Measurements from ENCODE around the gene MACROD2. TPM values are rescaled to one million over a fixed set of nuclear protein-coding genes. Genes with fewer than 3 reads are reported as not detected.

Gene MACROD2
- total RNA-seq, 4 donors from 2014 or later = 2.1 to 28.1 (median 12.6) TPM

DNA sequence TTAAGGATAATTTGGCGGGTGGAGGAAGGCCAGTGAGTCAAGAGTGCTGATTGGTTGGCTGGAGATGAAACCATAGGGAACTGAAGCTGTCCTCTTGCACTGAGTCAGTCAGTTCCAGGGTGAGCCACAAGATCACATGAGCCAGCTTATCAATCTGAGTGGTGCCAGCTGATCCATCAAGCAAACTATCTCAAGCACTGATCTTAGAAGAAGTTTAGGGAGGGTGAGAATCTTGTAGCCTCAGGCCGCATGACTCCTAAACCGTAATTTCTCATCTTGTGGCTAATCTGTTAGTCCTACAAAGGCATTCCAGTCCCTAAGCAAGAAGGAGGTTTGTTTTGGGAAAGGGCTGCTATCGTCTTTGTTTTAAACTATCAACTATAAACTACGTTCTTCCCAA, 1623.6 kb downstream of the MACROD2 start:
- no peaks in the 10 kb centered on the region for H3K36me3 ChIP-seq
- H3K27ac ChIP-seq = no peak overlapping the region
- no peaks in the 10 kb centered on the region for H3K4me1 ChIP-seq
- H3K9me3 ChIP-seq = no peaks in the 10 kb centered on the region
- no peaks in the 10 kb centered on the region for H3K27me3 ChIP-seq
- DNase-seq = no peak
- intact Hi-C loops (cut with DNase I; ENCODE audit: low total_unique reads) = no loop called here
- H3K4me3 ChIP-seq = no peak overlapping the region
- TF ChIP-seq POLR2A (IDR thresholded peaks at IDR 0.05) (no peak), CTCF (IDR thresholded peaks at IDR 0.05) (no peak)

- TF ChIP-seq POLR2A (IDR thresholded peaks at IDR 0.05) = no peak
- TF ChIP-seq CTCF (IDR thresholded peaks at IDR 0.05) = no peak
- intact Hi-C loops (cut with DNase I; ENCODE audit: low total_unique reads) = no loop called here
- no peaks in the 10 kb centered on the region for H3K27me3 ChIP-seq
- no peak overlapping the region for H3K27ac ChIP-seq
- no peaks in the 10 kb centered on the region for H3K4me1 ChIP-seq
- DNase-seq = no peak
- H3K4me3 ChIP-seq = no peak overlapping the region
- H3K36me3 ChIP-seq = no peaks in the 10 kb centered on the region
- H3K9me3 ChIP-seq = no peaks in the 10 kb centered on the region
These were observed 1624.0 kb downstream of the MACROD2 start for GRCh38 chr20:15619341-15619740.

DNA sequence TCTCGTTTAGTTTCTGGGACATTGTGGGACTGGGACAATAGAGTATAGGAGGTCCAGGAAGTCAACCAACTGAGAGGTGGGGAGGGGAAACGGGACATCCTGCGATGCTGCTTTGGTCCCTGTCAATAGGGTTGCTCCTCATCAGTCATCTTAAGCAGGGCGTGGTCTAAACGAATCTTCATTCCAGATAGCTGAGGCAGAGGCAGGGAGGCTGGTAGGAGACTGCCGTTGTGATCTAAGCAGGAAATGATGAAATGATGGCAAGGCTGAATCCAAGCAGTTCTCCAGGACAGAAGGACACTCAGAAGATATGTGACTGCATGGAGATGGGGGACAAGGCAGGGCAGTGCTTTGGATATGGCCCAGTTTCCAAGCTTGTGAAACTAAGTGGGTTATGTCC, 1624.5 kb downstream of the MACROD2 start:
- no peaks in the 10 kb centered on the region for H3K36me3 ChIP-seq
- no peaks in the 10 kb centered on the region for H3K27me3 ChIP-seq
- TF ChIP-seq POLR2A (IDR thresholded peaks at IDR 0.05) (no peak), CTCF (IDR thresholded peaks at IDR 0.05) (no peak)
- H3K4me3 ChIP-seq = no peak overlapping the region
- H3K27ac ChIP-seq = no peak overlapping the region
- H3K4me1 ChIP-seq = no peaks in the 10 kb centered on the region
- no peaks in the 10 kb centered on the region for H3K9me3 ChIP-seq
- intact Hi-C loops (cut with DNase I; ENCODE audit: low total_unique reads) = no loop called here
- DNase-seq = no peak

- TF ChIP-seq CTCF (IDR thresholded peaks at IDR 0.05) = no peak
- no peak for TF ChIP-seq POLR2A (IDR thresholded peaks at IDR 0.05)
- no peak for DNase-seq
- no peaks in the 10 kb centered on the region for H3K36me3 ChIP-seq
- H3K27me3 ChIP-seq = no peaks in the 10 kb centered on the region
- H3K4me3 ChIP-seq = no peak overlapping the region
- intact Hi-C loops (cut with DNase I; ENCODE audit: low total_unique reads) = no loop called here
- H3K9me3 ChIP-seq = no peaks in the 10 kb centered on the region
- no peaks in the 10 kb centered on the region for H3K4me1 ChIP-seq
- no peak overlapping the region for H3K27ac ChIP-seq
These were observed 1627.1 kb downstream of the MACROD2 start for GRCh38 chr20:15622368-15622767.

GRCh38 chr20:15623215-15623614, 1627.9 kb downstream of the MACROD2 start:
- DNase-seq = no peak
- H3K27ac ChIP-seq = no peak overlapping the region
- H3K4me3 ChIP-seq = no peak overlapping the region
- H3K36me3 ChIP-seq = no peaks in the 10 kb centered on the region
- no peak for TF ChIP-seq CTCF (IDR thresholded peaks at IDR 0.05)
- TF ChIP-seq POLR2A (IDR thresholded peaks at IDR 0.05) = no peak
- H3K9me3 ChIP-seq = no peaks in the 10 kb centered on the region
- no peaks in the 10 kb centered on the region for H3K27me3 ChIP-seq
- H3K4me1 ChIP-seq = no peaks in the 10 kb centered on the region
- intact Hi-C loops (cut with DNase I; ENCODE audit: low total_unique reads) = no loop called here

All from uterus (tissue), 4 donors.